HUES6 (cell line): ENCODE measurements around the gene ANKRD23.
"Not testable (repeated sequence)": the region's sequence is repeated elsewhere in the genome, so short reads cannot be mapped to it uniquely, and the experiment has no call there.

ENCODE experiments used
- H3K27ac ChIP-seq: 2 replicates; pipeline ENCODE4 v1.7.0; 2013; ENCODE audit warnings: low read depth, mild to moderate bottlenecking, low read length, inconsistent platforms
- H3K27me3 ChIP-seq: 2 replicates; pipeline ENCODE4 v1.6.1; 2013; ENCODE audit warnings: low read length; ENCODE audit not compliant: control insufficient read depth, insufficient read depth
- H3K36me3 ChIP-seq: 2 replicates; pipeline ENCODE4 v1.6.1; 2013; ENCODE audit warnings: low read length; ENCODE audit not compliant: control insufficient read depth, insufficient read depth
- H3K4me1 ChIP-seq: 2 replicates; pipeline ENCODE4 v1.6.1; 2013; ENCODE audit warnings: low read length; ENCODE audit not compliant: control insufficient read depth, insufficient read depth
- H3K4me3 ChIP-seq: 2 replicates; pipeline ENCODE4 v1.5.1; 2013; ENCODE audit warnings: low read depth, low read length
- H3K9ac ChIP-seq: one replicate; pipeline ENCODE4 v1.6.1; 2013; ENCODE audit warnings: mild to moderate bottlenecking, low read length
- H3K9me3 ChIP-seq: 2 replicates; pipeline ENCODE4 v1.6.1; 2013; ENCODE audit warnings: low read depth, low read length; ENCODE audit not compliant: control insufficient read depth, insufficient read depth

ANKRD23 gene

GRCh38 chr2:96867756-96868554 lies 24.1 kb upstream of the ANKRD23 start:
- no peaks in the 10 kb centered on the region for H3K9me3 ChIP-seq
- peaks cover 5% of the 10 kb centered on the region for H3K27me3 ChIP-seq
- peaks cover 23% of the 10 kb centered on the region for H3K4me1 ChIP-seq
- H3K9ac ChIP-seq: peak overlapping the region; percentile 92
- peaks cover 48% of the 10 kb centered on the region for H3K36me3 ChIP-seq
- H3K4me3 ChIP-seq: peak overlapping the region; percentile 73
- H3K27ac ChIP-seq: peak overlapping the region; percentile 99

DNA sequence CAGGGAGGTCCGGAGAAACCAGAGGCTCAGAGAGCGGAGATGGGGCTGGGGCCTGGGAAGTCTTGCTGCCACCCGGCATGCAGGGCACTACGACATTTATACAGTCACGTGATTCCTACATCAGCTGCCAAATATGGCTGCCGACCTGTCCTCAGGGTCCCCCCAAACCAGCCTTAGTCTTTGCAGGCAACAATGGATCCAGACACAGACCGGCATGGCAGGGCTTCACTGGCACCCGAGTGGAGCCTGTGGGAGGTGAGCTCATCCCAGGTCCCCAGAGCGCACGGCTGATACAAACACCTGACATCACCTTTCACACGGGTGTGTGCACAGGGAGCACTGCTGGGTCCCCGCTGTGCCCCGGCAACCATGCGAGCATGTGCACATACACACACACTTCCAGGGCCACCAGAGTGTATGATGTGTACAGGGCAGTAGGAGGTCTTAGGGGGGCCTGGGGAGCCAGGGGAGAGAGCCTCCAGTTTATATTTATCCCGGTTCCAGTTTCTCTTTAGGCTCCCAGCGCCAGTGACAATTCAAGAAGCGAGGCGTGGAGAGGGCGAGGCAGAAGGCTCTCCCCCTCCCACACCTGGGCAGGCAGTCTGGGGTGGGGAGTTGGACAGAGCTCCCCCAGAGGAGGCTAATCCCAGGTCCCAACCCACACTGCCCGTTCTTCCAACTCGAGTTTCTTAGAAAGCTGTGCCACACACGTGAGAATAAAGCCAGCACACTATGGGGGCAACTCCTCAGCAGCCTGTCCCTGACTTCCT lies 23.4 kb upstream of the ANKRD23 start:
- H3K4me1 ChIP-seq: peaks cover 18% of the 10 kb centered on the region
- peaks cover 51% of the 10 kb centered on the region for H3K36me3 ChIP-seq
- peak overlapping the region; percentile 99; the same call in 1 of the 2 replicates for H3K27ac ChIP-seq
- no peaks in the 10 kb centered on the region for H3K9me3 ChIP-seq
- H3K4me3 ChIP-seq: peak overlapping the region; percentile 73
- peaks cover 5% of the 10 kb centered on the region for H3K27me3 ChIP-seq
- peak overlapping the region; percentile 92 for H3K9ac ChIP-seq

GRCh38 chr2:96866586-96866985 lies 22.8 kb upstream of the ANKRD23 start:
- no peaks in the 10 kb centered on the region for H3K9me3 ChIP-seq
- H3K27ac ChIP-seq: no peak overlapping the region
- peaks cover 18% of the 10 kb centered on the region for H3K4me1 ChIP-seq
- peaks cover 5% of the 10 kb centered on the region for H3K27me3 ChIP-seq
- peaks cover 57% of the 10 kb centered on the region for H3K36me3 ChIP-seq
- no peak overlapping the region for H3K9ac ChIP-seq
- H3K4me3 ChIP-seq: no peak overlapping the region

DNA sequence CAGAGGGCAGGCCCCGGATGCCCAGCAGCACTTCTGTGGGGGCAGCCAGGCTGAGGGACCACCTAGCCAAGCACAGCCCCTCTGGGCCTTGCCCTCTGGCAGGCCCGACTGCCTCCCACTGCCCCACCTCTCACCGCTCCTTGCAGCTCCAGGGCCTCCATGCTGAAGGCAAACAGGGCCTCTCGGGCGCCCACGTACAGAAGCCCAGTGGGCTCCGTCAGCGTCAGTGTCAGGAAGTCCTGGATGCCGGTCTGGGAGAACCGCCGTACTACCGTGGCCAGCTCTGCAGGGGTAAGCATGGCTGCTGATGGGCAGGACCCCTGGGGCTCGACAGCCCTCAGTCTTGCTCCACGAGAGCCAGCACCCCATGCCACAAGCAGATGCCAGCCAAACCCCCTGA lies 22.3 kb upstream of the ANKRD23 start:
- peaks cover 5% of the 10 kb centered on the region for H3K27me3 ChIP-seq
- peaks cover 16% of the 10 kb centered on the region for H3K4me1 ChIP-seq
- no peak overlapping the region for H3K27ac ChIP-seq
- H3K9me3 ChIP-seq: no peaks in the 10 kb centered on the region
- H3K36me3 ChIP-seq: peaks cover 61% of the 10 kb centered on the region
- H3K9ac ChIP-seq: no peak overlapping the region
- no peak overlapping the region for H3K4me3 ChIP-seq

- H3K9ac ChIP-seq: no peak overlapping the region
- H3K36me3 ChIP-seq: peaks cover 66% of the 10 kb centered on the region
- peaks cover 11% of the 10 kb centered on the region for H3K4me1 ChIP-seq
- H3K27ac ChIP-seq: no peak overlapping the region
- no peak overlapping the region for H3K4me3 ChIP-seq
- no peaks in the 10 kb centered on the region for H3K9me3 ChIP-seq
- peaks cover 3% of the 10 kb centered on the region for H3K27me3 ChIP-seq
These were observed 21.8 kb upstream of the ANKRD23 start for GRCh38 chr2:96865654-96866053.

DNA sequence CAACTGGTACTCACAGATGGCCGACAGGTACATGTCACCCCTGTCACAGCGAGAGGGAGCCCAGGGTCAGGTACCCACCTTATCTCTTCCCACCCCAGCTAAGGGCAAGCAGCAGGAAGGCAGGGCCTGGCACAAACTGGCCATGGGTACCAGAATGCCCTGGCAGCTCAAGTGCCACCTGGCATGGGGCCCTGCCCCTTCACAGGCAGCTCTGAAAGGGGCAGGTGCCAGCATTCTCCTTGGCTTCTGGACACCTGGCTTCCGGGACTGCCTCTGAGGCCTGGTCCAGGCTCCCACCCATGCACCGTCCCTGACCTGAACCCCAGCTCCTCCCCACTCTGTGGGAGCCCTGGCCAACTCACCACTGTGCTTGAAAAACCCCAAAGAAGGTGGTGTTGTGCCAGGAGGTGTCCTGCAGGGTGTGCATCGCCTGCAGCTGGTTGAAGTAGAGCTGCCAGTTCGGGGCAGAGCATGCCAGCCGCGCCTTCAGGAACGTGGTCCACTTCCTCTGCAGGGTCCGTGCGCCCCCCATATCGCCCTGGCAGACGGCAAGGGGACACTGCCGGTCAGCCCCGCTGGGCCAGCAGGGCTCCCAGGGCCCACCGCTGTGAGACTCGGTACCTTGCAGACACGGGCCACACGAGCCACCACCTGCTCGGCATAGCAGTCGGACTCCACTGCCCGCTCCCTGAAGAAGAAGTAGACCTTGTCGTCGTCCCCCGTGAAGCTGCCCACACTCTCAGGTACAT lies 20.7 kb upstream of the ANKRD23 start:
- no peak overlapping the region for H3K27ac ChIP-seq
- no peaks in the 10 kb centered on the region for H3K9me3 ChIP-seq
- H3K4me3 ChIP-seq: no peak overlapping the region
- no peaks in the 10 kb centered on the region for H3K27me3 ChIP-seq
- peaks cover 74% of the 10 kb centered on the region for H3K36me3 ChIP-seq
- H3K9ac ChIP-seq: no peak overlapping the region
- H3K4me1 ChIP-seq: peaks cover 13% of the 10 kb centered on the region

- Histone ChIP-seq H3K4me1 (peaks cover 21% of the 10 kb centered on the region), H3K9me3 (no peaks in the 10 kb centered on the region), H3K27ac (no peak overlapping the region), H3K9ac (no peak overlapping the region), H3K36me3 (peaks cover 74% of the 10 kb centered on the region), H3K27me3 (no peaks in the 10 kb centered on the region), H3K4me3 (no peak overlapping the region)
These were observed 19.9 kb upstream of the ANKRD23 start for GRCh38 chr2:96863575-96864342.

DNA sequence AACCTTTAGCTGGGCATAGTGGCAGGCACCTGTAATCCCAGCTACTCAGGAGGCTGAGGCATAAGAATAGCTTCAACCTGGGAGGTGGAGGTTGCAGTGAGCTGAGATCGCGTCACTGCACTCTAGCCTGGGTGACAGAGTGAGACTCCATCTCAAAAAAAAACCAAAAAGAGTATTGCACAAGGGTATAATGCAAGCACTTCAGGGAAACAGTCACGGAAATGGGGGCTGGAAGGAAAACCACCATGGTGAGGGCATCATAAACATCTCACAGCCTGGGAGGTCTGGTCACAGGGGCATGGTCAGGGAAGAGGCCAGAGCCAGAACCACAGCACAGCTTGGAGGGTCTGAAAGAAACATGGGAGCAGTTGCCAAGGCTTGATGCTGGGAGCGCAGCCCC lies 19.2 kb upstream of the ANKRD23 start:
- H3K4me3 ChIP-seq, H3K9me3 ChIP-seq, H3K27me3 ChIP-seq, H3K27ac ChIP-seq, H3K9ac ChIP-seq: not testable (repeated sequence)
- H3K4me1 ChIP-seq: peaks cover 21% of the 10 kb centered on the region
- H3K36me3 ChIP-seq: peaks cover 74% of the 10 kb centered on the region

GRCh38 chr2:96861074-96861473 lies 17.3 kb upstream of the ANKRD23 start:
- H3K4me3 ChIP-seq: no peak overlapping the region
- H3K27me3 ChIP-seq: no peaks in the 10 kb centered on the region
- H3K9ac ChIP-seq: no peak overlapping the region
- peaks cover 57% of the 10 kb centered on the region for H3K36me3 ChIP-seq
- peaks cover 23% of the 10 kb centered on the region for H3K4me1 ChIP-seq
- no peak overlapping the region for H3K27ac ChIP-seq
- no peaks in the 10 kb centered on the region for H3K9me3 ChIP-seq
